Thyroid gland (tissue), 4 donors: Measurements from ENCODE around the gene ZNF783.
"Not testable (repeated sequence)": the region's sequence is repeated elsewhere in the genome, so short reads cannot be mapped to it uniquely, and the experiment has no call there.

Experiments used
- CTCF ChIP-seq, 6 experiments: fragments of 200-600 bp in 3 of 6; fragments of 450-650 bp in 3 of 6; sonication (generic) in 3 of 6; IDR thresholded peaks; one replicate each; pipeline ENCODE4 v1.5.1; 2016 to 2019; ENCODE audit warnings: antibody characterized with exemption in 6 of 6, mild to moderate bottlenecking in 2 of 6, inconsistent platforms in 1 of 6, moderate library complexity in 1 of 6
- POLR2A ChIP-seq, 2 donors: fragments of 450-650 bp; IDR thresholded peaks; one replicate each; pipeline ENCODE4 v1.6.1; 2017; ENCODE audit warnings: antibody characterized with exemption in 2 of 2, mild to moderate bottlenecking in 2 of 2, moderate library complexity in 1 of 2

GRCh38 chr7:149226366-149226765 is 35.6 kb upstream of the ZNF783 start:
- not testable (repeated sequence) for TF ChIP-seq CTCF, POLR2A (IDR thresholded peaks at IDR 0.05)
